H1 (cell line): ENCODE data around the gene PLEKHG3. TPM values are rescaled to one million over a fixed set of nuclear protein-coding genes. Genes with fewer than 3 reads are reported as not detected.

ENCODE experiments used
- CTCF ChIA-PET: fragments of 300-600 bp; sonication (Branson Sonifier 250); formaldehyde crosslinking; loops from one replicate; lab custom pipeline; 2021; ENCODE audit not compliant: partially characterized antibody; lab: Charles Lee
- POLR2A ChIA-PET: fragments of 300-600 bp; sonication (Branson Sonifier 250); formaldehyde crosslinking; loops from one replicate; lab custom pipeline; 2021; ENCODE audit warnings: inconsistent platforms; ENCODE audit not compliant: partially characterized antibody; lab: Charles Lee
- DNase-seq, 2 experiments: peaks; one replicate each; pipeline versions ENCODE4 v3.0.0 to v3.0.0-alpha.2; 2010 to 2022; ENCODE audit warnings: low spot score in 2 of 2, low read depth in 1 of 2, mixed read lengths in 1 of 2
- FAIRE-seq: peaks from 2 replicates; lab custom pipeline; 2011; peaks lifted over from hg19 to GRCh38; lab: Jason Lieb, UNC
- H2AFZ ChIP-seq: 2 replicates; pipeline ENCODE4 v1.8.1; 2012; ENCODE audit warnings: low read length, inconsistent platforms
- H2AK5ac ChIP-seq: 2 replicates; pipeline ENCODE4 v1.6.1; 2013; ENCODE audit warnings: low read depth, low read length
- H2BK120ac ChIP-seq: replicated peaks from 2 replicates; pipeline ENCODE3; 2013; ENCODE audit warnings: low read depth, low read length, inconsistent platforms
- H2BK12ac ChIP-seq: 2 replicates; pipeline ENCODE4 v1.6.1; 2013; ENCODE audit warnings: low read depth, low read length
- H2BK15ac ChIP-seq: 2 replicates; pipeline ENCODE4 v1.6.1; 2013; ENCODE audit warnings: low read length
- H2BK20ac ChIP-seq: 2 replicates; pipeline ENCODE4 v1.6.1; 2013; ENCODE audit warnings: low read length
- H2BK5ac ChIP-seq: 2 replicates; pipeline ENCODE4 v1.6.1; 2013; ENCODE audit warnings: low read depth, low read length
- H3K14ac ChIP-seq: 2 replicates; pipeline ENCODE4 v1.6.1; 2013; ENCODE audit warnings: inconsistent platforms; ENCODE audit not compliant: insufficient read length
- H3K18ac ChIP-seq: 2 replicates; pipeline ENCODE4 v1.6.1; 2013; ENCODE audit warnings: low read length; ENCODE audit errors: extremely low read depth
- H3K23ac ChIP-seq: 2 replicates; pipeline ENCODE4 v1.6.1; 2013; ENCODE audit warnings: inconsistent platforms; ENCODE audit not compliant: insufficient read length
- H3K23me2 ChIP-seq: 2 replicates; pipeline ENCODE4 v1.6.1; 2013; ENCODE audit warnings: low read depth, low read length
- H3K27ac ChIP-seq: 2 replicates; pipeline ENCODE4 v1.6.1; 2011; ENCODE audit warnings: low read depth, low read length, inconsistent platforms
- H3K27me3 ChIP-seq, 4 experiments: replicated peaks in 1 of 4; 1 replicate in 1 of 4; 2 replicates in 3 of 4; pipeline versions ENCODE4 v1.6.1 to v1.8.1; 2011 to 2013; ENCODE audit warnings: low read length in 3 of 4, mild to moderate bottlenecking in 3 of 4, inconsistent platforms in 2 of 4, mixed read lengths in 2 of 4, moderate library complexity in 1 of 4; ENCODE audit not compliant: control insufficient read depth in 3 of 4, insufficient read depth in 3 of 4; ENCODE audit errors: extremely low read depth in 1 of 4
- H3K36me3 ChIP-seq, 4 experiments: 2 replicates each; pipeline versions ENCODE4 v1.6.1 to v1.8.1; 2011 to 2013; ENCODE audit warnings: mild to moderate bottlenecking in 4 of 4, low read length in 3 of 4, moderate library complexity in 2 of 4, control low read depth in 1 of 4, inconsistent platforms in 1 of 4; ENCODE audit not compliant: insufficient read depth in 4 of 4, control insufficient read depth in 2 of 4
- H3K4ac ChIP-seq: replicated peaks from 2 replicates; pipeline ENCODE3; 2013; ENCODE audit warnings: low read length, low read depth, mixed read lengths, inconsistent platforms; ENCODE audit not compliant: insufficient read length
- H3K4me1 ChIP-seq, 4 experiments: replicated peaks in 1 of 4; 1 replicate in 1 of 4; 2 replicates in 3 of 4; pipeline versions ENCODE4 v1.6.1 to v1.8.1; 2011 to 2013; ENCODE audit warnings: low read length in 3 of 4, inconsistent platforms in 2 of 4, mixed read lengths in 1 of 4; ENCODE audit not compliant: insufficient read depth in 4 of 4, control insufficient read depth in 3 of 4
- H3K4me2 ChIP-seq, 2 experiments: 2 replicates each; pipeline versions ENCODE4 v1.6.1 to v1.8.1; 2011 to 2013; ENCODE audit warnings: low read depth in 2 of 2, low read length in 2 of 2, control low read depth in 1 of 2, inconsistent platforms in 1 of 2, mild to moderate bottlenecking in 1 of 2; ENCODE audit not compliant: insufficient read depth in 1 of 2
- H3K4me3 ChIP-seq, 4 experiments: fragments of 200-600, 300-600 bp in 1 of 4; sonication (generic), shearing (Covaris generic), sonication (Bioruptor Twin) in 1 of 4; 2 replicates each; pipeline versions ENCODE4 v1.5.1 to v1.8.1; 2011 to 2016; ENCODE audit warnings: low read length in 4 of 4, low read depth in 3 of 4, control low read depth in 2 of 4, inconsistent platforms in 2 of 4, mild to moderate bottlenecking in 2 of 4, mixed read lengths in 1 of 4, moderate library complexity in 1 of 4; ENCODE audit not compliant: insufficient read depth in 2 of 4; ENCODE audit errors: extremely low read depth in 1 of 4
- H3K56ac ChIP-seq: replicated peaks from 2 replicates; pipeline ENCODE3; 2013; ENCODE audit warnings: low read depth, mild to moderate bottlenecking, mixed read lengths, low read length, inconsistent platforms; ENCODE audit not compliant: insufficient read length
- H3K79me1 ChIP-seq: 2 replicates; pipeline ENCODE4 v1.6.1; 2013; ENCODE audit warnings: low read depth, low read length, control low read depth
- H3K79me2 ChIP-seq, 2 experiments: 2 replicates each; pipeline versions ENCODE4 v1.6.1 to v1.8.1; 2012 to 2013; ENCODE audit warnings: low read length in 2 of 2, mild to moderate bottlenecking in 2 of 2, inconsistent platforms in 1 of 2; ENCODE audit not compliant: insufficient read depth in 2 of 2, control insufficient read depth in 1 of 2
- H3K9ac ChIP-seq, 4 experiments: replicated peaks in 1 of 4; 1 replicate in 1 of 4; 2 replicates in 3 of 4; pipeline versions ENCODE4 v1.6.1 to v1.8.1; 2011 to 2013; ENCODE audit warnings: low read depth in 3 of 4, low read length in 3 of 4, control low read depth in 2 of 4, mild to moderate bottlenecking in 2 of 4, moderate library complexity in 2 of 4, inconsistent platforms in 1 of 4; ENCODE audit errors: extremely low read depth in 1 of 4
- H3K9me3 ChIP-seq, 2 experiments: 2 replicates each; pipeline versions ENCODE4 v1.6.1 to v1.8.1; 2012 to 2013; ENCODE audit warnings: mild to moderate bottlenecking in 2 of 2, moderate library complexity in 2 of 2, control low read depth in 1 of 2, inconsistent platforms in 1 of 2, low read depth in 1 of 2, low read length in 1 of 2, mixed read lengths in 1 of 2; ENCODE audit not compliant: insufficient read depth in 2 of 2
- H4K20me1 ChIP-seq, 2 experiments: replicated peaks in 1 of 2; 2 replicates each; pipeline versions ENCODE3 to v1.8.1; 2011 to 2013; ENCODE audit warnings: inconsistent platforms in 2 of 2, low read length in 2 of 2, mild to moderate bottlenecking in 1 of 2; ENCODE audit not compliant: insufficient read depth in 2 of 2, control insufficient read depth in 1 of 2
- H4K5ac ChIP-seq: 2 replicates; pipeline ENCODE4 v1.6.1; 2013; ENCODE audit warnings: low read length, low read depth, mixed read lengths, inconsistent platforms; ENCODE audit not compliant: insufficient read length
- H4K8ac ChIP-seq: 2 replicates; pipeline ENCODE4 v1.8.0; 2013; ENCODE audit warnings: mild to moderate bottlenecking, moderate library complexity, low read length, inconsistent platforms; ENCODE audit not compliant: insufficient read depth; ENCODE audit errors: extremely low read depth
- H4K91ac ChIP-seq: replicated peaks from 2 replicates; pipeline ENCODE3; 2013; ENCODE audit warnings: low read length, mixed read lengths, inconsistent platforms; ENCODE audit not compliant: insufficient read length
- CBX8 ChIP-seq: fragments of 300-800, 300-1000 bp; sonication (generic); IDR thresholded peaks from 2 replicates; pipeline ENCODE4 v1.7.1; 2016; ENCODE audit warnings: low read depth, low read length, borderline replicate concordance
- CTBP2 ChIP-seq: IDR thresholded peaks from 2 replicates; pipeline ENCODE4 v1.7.0; 2011; ENCODE audit warnings: borderline replicate concordance, mild to moderate bottlenecking, moderate library complexity, mixed read lengths, low read length; ENCODE audit not compliant: insufficient read depth, insufficient read length
- JUN ChIP-seq: IDR thresholded peaks from 2 replicates; pipeline ENCODE4 v1.6.1; 2011; ENCODE audit warnings: low read depth, mild to moderate bottlenecking, improper control_type of control experiment, low read length
- POLR2A ChIP-seq, 2 experiments: IDR thresholded peaks; 1 replicate in 1 of 2; 2 replicates in 1 of 2; pipeline ENCODE4 v1.6.1; 2011; ENCODE audit warnings: low read depth in 2 of 2, low read length in 2 of 2, mild to moderate bottlenecking in 2 of 2; ENCODE audit errors: control extremely low read depth in 1 of 2
- SIN3A ChIP-seq, 2 experiments: IDR thresholded peaks in 1 of 2; conservative IDR thresholded peaks in 1 of 2; 2 replicates each; pipeline ENCODE4 v1.6.1; 2011 to 2012; ENCODE audit warnings: low read length in 2 of 2, improper control_type of control experiment in 1 of 2, low read depth in 1 of 2, mild to moderate bottlenecking in 1 of 2
- ZNF274 ChIP-seq: IDR thresholded peaks from 2 replicates; pipeline ENCODE4 v1.7.0; 2012; ENCODE audit warnings: low read length, borderline replicate concordance; ENCODE audit errors: extremely low read depth
- WGBS, 2 experiments: shearing (Covaris generic) in 1 of 2; methylation state at CpG; one replicate each; pipeline versions ENCODE4 v1.1.6 to v1.1.7; 2013 to 2015; ENCODE audit warnings: low lambda C conversion rate in 2 of 2, mixed read lengths in 2 of 2, inconsistent platforms in 1 of 2, low coverage in 1 of 2, missing lambda C conversion rate in 1 of 2; ENCODE audit not compliant: insufficient replicate concordance in 2 of 2, insufficient coverage in 1 of 2, insufficient read length in 1 of 2; ENCODE audit errors: extremely low coverage in 1 of 2, missing lambda C conversion rate in 1 of 2; 5-methylcytosine and 5-hydroxymethylcytosine counted together
- polyA plus RNA-seq, 7 experiments: library from polyadenylated mRNA; depleted of rRNA in 3 of 7; stranded (reverse) in 5 of 7; unstranded in 2 of 7; fragments of >200 nt in 5 of 7; fragments of 200-250 nt in 2 of 7; gene quantifications; 1 replicate in 5 of 7; 2 replicates in 1 of 7; 4 replicates in 1 of 7; pipeline versions ENCODE4 v1.2.1 to v1.2.3, GENCODE V29; 2011 to 2013; ENCODE audit warnings: missing spikeins in 2 of 7, mixed read lengths in 2 of 7
- total RNA-seq: library from RNA; stranded (reverse); fragmentation: NEBNext Ultra II Directional; extraction: Animal tissue kit (Norgen Biotek cat#: 25700); gene quantifications from 2 replicates; pipeline ENCODE4 v1.2.1, GENCODE V29; 2021

The PLEKHG3 gene
- total and polyA plus RNA-seq, 2 of the 8 experiments (the other 6 are each of a cell fraction or from before 2014, with no cell fraction given) = 43.4 to 90.6 TPM

DNA sequence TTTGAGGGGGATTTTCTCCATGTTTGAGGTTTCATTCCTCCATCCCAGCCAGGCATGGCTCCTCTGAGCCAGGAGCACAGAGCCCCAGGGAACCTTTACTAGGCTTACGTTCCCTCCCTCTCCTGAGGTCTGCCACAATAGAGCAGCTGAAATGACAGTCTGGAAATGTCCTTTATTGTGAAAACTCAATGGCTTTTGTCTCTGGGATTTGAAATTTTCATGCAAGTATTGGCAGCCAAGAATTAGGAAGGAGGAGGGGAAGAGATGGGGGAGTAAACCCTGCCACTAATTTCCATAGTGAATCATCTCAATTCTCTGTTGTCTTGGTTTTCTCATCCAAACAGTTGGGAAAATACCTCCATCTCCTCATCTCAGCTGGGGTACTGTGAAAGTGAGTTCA, 2.6 kb upstream of the PLEKHG3 start:
- no peak overlapping the region for H4K5ac ChIP-seq
- H3K56ac ChIP-seq = no peak overlapping the region
- H3K14ac ChIP-seq = no peak overlapping the region
- H3K4me2 ChIP-seq = peak overlapping the region; percentile 94 to 96
- H3K4me3 ChIP-seq = peak overlapping the region in 1 of 4 experiments; percentile 80; a peak in 1 of 8 replicates
- no peak overlapping the region for H3K23ac ChIP-seq
- H4K91ac ChIP-seq = no peak overlapping the region
- H2AFZ ChIP-seq = no peak overlapping the region
- peaks cover 21% of the 10 kb centered on the region for H3K23me2 ChIP-seq
- peaks cover 0 to 22% of the 10 kb centered on the region in 2 experiments; a peak in 2 of 4 replicates for H3K79me2 ChIP-seq
- DNase-seq (no peak), FAIRE-seq (peak; percentile 95)
- 0% methylated on average over 1 of the region's 1 CpG; no CpG with 5 or more reads in 1 of the 2 experiments for WGBS, 2 experiments
- 0 out of 2 replicates have a peak, but pooled peaks cover 2% of the 10 kb centered on the region for H3K79me1 ChIP-seq
- H2BK12ac ChIP-seq = no peak overlapping the region
- no peak overlapping the region; the same call in 1 of the 2 replicates for H3K18ac ChIP-seq
- peak; percentile 53 for TF ChIP-seq CTBP2
- TF ChIP-seq JUN = no peak
- TF ChIP-seq SIN3A (conservative IDR thresholded peaks at IDR 0.05 in 1 of 2, IDR thresholded peaks at IDR 0.05 in 1 of 2; ENCODE audit: low read depth in 1 of 2, low read length in 2 of 2) = 0 out of 4 replicates have a peak, but pooled peaks have one; percentile 27 to 47
- no peak for TF ChIP-seq POLR2A (IDR thresholded peaks at IDR 0.05; ENCODE audit: control extremely low read depth in 1 of 2, low read depth in 2 of 2, low read length in 2 of 2)
- TF ChIP-seq CBX8 = no peak
- no peak for TF ChIP-seq ZNF274
- TF ChIP-seq, all 59 proteins: peak for 2
- Histone ChIP-seq H3K36me3 (no peaks in the 10 kb centered on the region), H3K9me3 (no peaks in the 10 kb centered on the region), H4K20me1 (no peaks in the 10 kb centered on the region), H3K4me1 (peaks cover 14 to 45% (median 35%) of the 10 kb centered on the region in 4 experiments), H3K27ac (no peak overlapping the region), H2AK5ac (no peak overlapping the region), H2BK5ac (no peak overlapping the region), H2BK20ac (peak overlapping the region; percentile 76; the same call in 1 of the 2 replicates), H2BK15ac (no peak overlapping the region), H3K27me3 (no peaks in the 10 kb centered on the region), H3K4ac (no peak overlapping the region), H4K8ac (no peak overlapping the region), H2BK120ac (peak overlapping the region; percentile 25), H3K9ac (no peak overlapping the region)
- POLR2A ChIA-PET = interaction anchor here (7.8 kb wide), 1 partner anchor 14 kb away, joined by 102 read pairs; no protein-coding TSS in a partner anchor
- CTCF ChIA-PET = interaction anchor here (0.9 to 9.3 kb wide), 7 partner anchors 13 to 189 kb away, joined by 3 to 74 read pairs (median 4); no protein-coding TSS in a partner anchor
